Fibroblast of lung (primary cell): ENCODE measurements around the gene CACNG7.

Source experiments
- EZH2 ChIP-seq: IDR thresholded peaks from 2 replicates; pipeline ENCODE4 v1.5.1; 2012; ENCODE audit warnings: low read length, control low read depth, mild to moderate bottlenecking; ENCODE audit errors: missing control alignments
- TF ChIP-seq, protein P1 (sequence below), 2 donors: IDR thresholded peaks in 1 of 2; conservative IDR thresholded peaks in 1 of 2; 1 replicate in 1 of 2; 2 replicates in 1 of 2; pipeline ENCODE4 v1.5.1; 2011 to 2012; ENCODE audit warnings: low read length in 2 of 2, control low read depth in 1 of 2, inconsistent platforms in 1 of 2, low read depth in 1 of 2, mild to moderate bottlenecking in 1 of 2

GRCh38 chr19:53945998-53946397 is 36.9 kb downstream of the CACNG7 start:
- TF ChIP-seq, protein P1, sequence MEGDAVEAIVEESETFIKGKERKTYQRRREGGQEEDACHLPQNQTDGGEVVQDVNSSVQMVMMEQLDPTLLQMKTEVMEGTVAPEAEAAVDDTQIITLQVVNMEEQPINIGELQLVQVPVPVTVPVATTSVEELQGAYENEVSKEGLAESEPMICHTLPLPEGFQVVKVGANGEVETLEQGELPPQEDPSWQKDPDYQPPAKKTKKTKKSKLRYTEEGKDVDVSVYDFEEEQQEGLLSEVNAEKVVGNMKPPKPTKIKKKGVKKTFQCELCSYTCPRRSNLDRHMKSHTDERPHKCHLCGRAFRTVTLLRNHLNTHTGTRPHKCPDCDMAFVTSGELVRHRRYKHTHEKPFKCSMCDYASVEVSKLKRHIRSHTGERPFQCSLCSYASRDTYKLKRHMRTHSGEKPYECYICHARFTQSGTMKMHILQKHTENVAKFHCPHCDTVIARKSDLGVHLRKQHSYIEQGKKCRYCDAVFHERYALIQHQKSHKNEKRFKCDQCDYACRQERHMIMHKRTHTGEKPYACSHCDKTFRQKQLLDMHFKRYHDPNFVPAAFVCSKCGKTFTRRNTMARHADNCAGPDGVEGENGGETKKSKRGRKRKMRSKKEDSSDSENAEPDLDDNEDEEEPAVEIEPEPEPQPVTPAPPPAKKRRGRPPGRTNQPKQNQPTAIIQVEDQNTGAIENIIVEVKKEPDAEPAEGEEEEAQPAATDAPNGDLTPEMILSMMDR (conservative IDR thresholded peaks at IDR 0.05 in 1 of 2, IDR thresholded peaks at IDR 0.05 in 1 of 2; ENCODE audit: low read depth in 1 of 2, low read length in 2 of 2), result no peak
- no peak for TF ChIP-seq EZH2
